HG03354 (cell line): Measurements from ENCODE around the gene GMEB2.
"Not testable (repeated sequence)": the region's sequence is repeated elsewhere in the genome, so short reads cannot be mapped to it uniquely, and the experiment has no call there.

Experiments used
- ATAC-seq: cut with Tn5 transposase; IDR thresholded peaks from one replicate; pipeline ENCODE4 v1.9.1; 2021; ENCODE audit warnings: mild to moderate bottlenecking; ENCODE audit not compliant: unreplicated experiment, poor library complexity, severe bottlenecking

GMEB2 gene

GRCh38 chr20:63640686-63641085 lies 13.8 kb upstream of the GMEB2 start:
- peak; percentile 12 for ATAC-seq

- ATAC-seq, result no peak
Measured at GRCh38 chr20:63640086-63640485, 13.2 kb upstream of the GMEB2 start.

- ATAC-seq, result no peak
Measured at GRCh38 chr20:63639093-63639975, 12.4 kb upstream of the GMEB2 start.

- no peak for ATAC-seq
Measured at GRCh38 chr20:63636752-63637628, 10.1 kb upstream of the GMEB2 start.

GRCh38 chr20:63635431-63636141 lies 8.7 kb upstream of the GMEB2 start:
- ATAC-seq, result no peak

- no peak for ATAC-seq
Measured at GRCh38 chr20:63633732-63634131, 6.8 kb upstream of the GMEB2 start.

GRCh38 chr20:63631426-63631825 lies 4.5 kb upstream of the GMEB2 start:
- ATAC-seq, result not testable (repeated sequence)

GRCh38 chr20:63630956-63631355 lies 4.1 kb upstream of the GMEB2 start:
- not testable (repeated sequence) for ATAC-seq

GRCh38 chr20:63628246-63628975 lies 1.5 kb upstream of the GMEB2 start:
- no peak for ATAC-seq

GRCh38 chr20:63627751-63628245 lies 897 bp upstream of the GMEB2 start:
- ATAC-seq, result no peak

GRCh38 chr20:63627129-63627750 lies 339 bp upstream of the GMEB2 start:
- ATAC-seq, result peak; percentile 85

GRCh38 chr20:63625771-63626423 lies 1.0 kb downstream of the GMEB2 start:
- no peak for ATAC-seq

- no peak for ATAC-seq
Measured at GRCh38 chr20:63624486-63624885, 2.4 kb downstream of the GMEB2 start.

GRCh38 chr20:63622732-63623131 lies 4.2 kb downstream of the GMEB2 start:
- no peak for ATAC-seq

- ATAC-seq, result no peak
Measured at GRCh38 chr20:63622096-63622495, 4.8 kb downstream of the GMEB2 start.

- no peak for ATAC-seq
Measured at GRCh38 chr20:63620991-63621390, 5.9 kb downstream of the GMEB2 start.

- ATAC-seq, result no peak
Measured at GRCh38 chr20:63619505-63619904, 7.4 kb downstream of the GMEB2 start.

- ATAC-seq, result no peak
Measured at GRCh38 chr20:63619086-63619485, 7.8 kb downstream of the GMEB2 start.
